ENCODE measurements around the gene GPR89A.
A peak's percentile ranks its signal among the peaks of the same experiment; 100 is the strongest.
"Not testable (repeated sequence)": the region's sequence is repeated elsewhere in the genome, so short reads cannot be mapped to it uniquely, and the experiment has no call there.

The GPR89A gene

DNA sequence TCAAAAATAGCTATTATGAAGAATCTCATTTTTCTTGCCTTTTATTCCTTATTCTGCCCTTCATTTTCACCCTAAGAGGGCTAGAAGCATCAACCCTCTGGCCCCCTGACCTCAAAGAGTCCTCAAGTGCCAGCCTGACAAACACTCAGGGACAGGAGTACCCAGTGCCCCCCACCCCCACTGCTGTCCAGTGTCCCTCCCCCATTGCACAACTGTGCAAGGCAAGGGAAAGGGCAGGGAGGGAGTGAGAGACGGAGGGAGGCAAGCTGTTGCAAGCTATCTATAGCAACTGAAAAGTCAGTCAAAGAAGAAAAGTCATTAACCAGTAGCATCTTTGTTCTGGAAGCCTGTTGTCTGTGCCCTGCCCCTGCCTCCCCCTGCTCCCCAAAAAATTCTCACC, 78.3 kb downstream of the GPR89A start:
- DNase-seq (ENCODE audit: low spot score), result not testable (repeated sequence)

DNA sequence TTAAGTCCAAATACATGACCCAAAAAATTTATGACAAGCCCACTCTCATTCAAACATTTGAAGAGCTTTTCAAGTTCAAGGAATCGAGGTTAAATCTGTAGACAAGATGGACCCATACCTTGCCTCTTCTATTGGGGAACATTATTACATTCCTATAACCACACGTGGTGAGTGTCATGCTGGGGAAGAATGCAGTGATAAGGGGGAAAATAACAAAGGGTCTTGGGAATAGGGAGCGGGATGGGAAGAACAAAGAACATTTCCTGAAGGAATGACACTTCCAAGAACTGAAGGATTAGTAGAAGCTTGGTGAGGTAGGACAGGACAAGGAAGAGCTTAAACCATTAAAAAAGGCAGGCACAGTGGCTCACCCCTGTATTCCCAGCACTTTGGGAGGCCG, 80.5 kb downstream of the GPR89A start:
- no peak for DNase-seq (ENCODE audit: low spot score)

- DNase-seq (ENCODE audit: low spot score), result no peak
Observed at GRCh38 chr1:145688924-145689323, 81.1 kb downstream of the GPR89A start.

DNA sequence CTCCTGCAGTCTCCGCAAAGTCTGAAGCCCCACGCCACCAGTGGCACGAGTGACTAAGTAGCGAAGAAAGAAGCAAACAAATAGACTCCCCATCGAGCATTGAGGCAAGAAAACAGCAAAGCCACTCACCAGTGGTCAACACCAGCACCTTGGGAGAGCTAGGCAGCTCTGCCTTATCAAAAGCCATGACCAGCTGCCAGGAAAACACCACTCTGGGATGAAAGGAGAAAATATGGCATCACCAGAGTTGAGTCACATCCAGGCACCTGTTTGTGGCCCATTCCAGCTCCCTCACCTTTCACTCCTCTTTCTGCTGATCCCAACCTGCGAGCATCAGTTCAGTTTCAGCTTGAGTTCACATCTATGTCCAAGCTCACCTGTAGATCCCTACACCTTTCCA, 82.1 kb downstream of the GPR89A start:
- DNase-seq (ENCODE audit: low spot score), result no peak

DNA sequence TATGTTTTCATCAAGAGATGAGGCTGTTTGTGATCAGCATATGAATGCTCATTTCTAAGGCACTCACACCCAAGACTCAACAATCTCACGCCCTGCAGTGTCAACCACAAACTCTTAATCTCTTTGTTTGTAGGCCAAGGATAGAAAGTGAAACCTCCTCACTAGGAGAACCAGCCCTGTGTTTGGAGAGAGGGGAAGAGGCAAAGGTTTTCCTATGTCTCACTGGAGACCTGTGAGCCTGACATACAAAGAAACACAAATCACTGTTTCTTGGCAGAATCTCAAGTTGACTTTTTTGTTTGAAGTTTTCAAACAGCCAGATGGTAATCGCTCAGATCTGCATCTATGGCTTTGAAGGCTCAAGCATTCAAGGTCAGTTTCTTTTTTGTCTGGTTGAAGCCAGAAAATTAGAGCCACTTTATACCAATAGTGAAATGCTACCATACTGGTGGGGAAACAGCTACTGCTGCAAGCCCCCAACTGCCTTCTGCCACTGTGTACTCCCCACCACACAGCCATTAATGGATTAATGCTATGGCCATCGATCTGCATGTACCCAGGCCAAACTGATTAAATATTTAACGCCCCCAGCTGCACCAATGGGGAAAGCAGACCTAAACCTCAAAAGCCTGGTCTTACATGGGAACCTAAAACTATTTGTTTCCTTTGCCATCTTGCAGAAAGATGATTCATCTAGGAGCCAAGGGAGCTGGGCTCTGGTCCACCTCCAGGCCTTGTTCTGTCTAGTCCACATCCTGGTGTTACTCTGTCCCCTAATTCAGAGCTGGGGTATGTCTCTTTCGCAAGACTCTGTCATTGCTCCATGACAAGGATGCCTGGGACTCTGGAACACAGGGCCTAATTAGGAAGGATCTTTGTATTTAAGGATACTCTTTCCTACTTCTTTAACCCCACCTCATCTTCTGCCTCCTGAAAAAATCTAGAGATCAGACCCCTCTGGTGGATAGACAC, 83.1 kb downstream of the GPR89A start:
- DNase-seq (ENCODE audit: low spot score), result peak; percentile 10

- DNase-seq (ENCODE audit: low spot score), result no peak
Observed at GRCh38 chr1:145692785-145693443, 85.1 kb downstream of the GPR89A start.

DNA sequence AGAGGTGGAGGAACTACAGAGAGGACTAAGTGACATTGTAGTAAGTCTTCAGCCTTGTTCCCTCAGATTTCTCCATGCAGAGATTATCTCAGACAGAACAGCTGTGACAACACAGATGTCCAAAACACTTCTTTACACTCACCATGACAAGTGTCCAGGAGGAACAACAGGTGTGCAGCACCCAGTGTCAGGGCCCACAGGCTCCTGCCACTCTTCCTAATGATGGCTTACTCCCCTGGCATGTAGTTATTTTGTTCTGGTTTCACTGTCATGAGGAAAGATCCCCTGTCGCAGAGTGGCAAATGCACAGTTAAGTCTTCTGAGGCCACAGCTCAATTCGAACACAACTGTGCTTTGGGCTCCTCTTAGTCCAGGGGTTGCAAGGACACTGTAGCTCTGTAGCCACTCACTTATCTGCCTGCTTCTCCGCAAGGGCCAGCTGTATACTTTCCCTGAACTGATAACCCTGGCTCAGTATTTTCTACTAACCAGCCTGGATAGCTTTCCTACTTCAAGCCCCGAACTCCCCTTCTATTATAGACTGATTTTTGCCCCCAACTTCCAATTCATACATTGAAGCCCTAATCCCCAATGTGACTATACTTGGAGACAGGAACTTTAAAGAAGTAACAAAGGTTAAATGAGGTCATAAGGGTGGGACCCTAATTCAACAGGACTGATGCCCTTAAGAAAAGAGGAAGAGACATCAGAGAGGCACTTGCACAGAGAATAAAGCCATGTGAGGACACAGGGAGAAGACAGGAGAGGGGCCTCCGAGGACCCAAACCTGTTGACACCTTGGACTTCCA, 88.2 kb downstream of the GPR89A start:
- no peak for DNase-seq (ENCODE audit: low spot score)

GRCh38 chr1:145696630-145696960, 88.8 kb downstream of the GPR89A start:
- no peak for DNase-seq (ENCODE audit: low spot score)

- no peak for DNase-seq (ENCODE audit: low spot score)
Observed at GRCh38 chr1:145701306-145701862, 93.6 kb downstream of the GPR89A start.

GRCh38 chr1:145702052-145702451, 94.3 kb downstream of the GPR89A start:
- no peak for DNase-seq (ENCODE audit: low spot score)

- no peak for DNase-seq (ENCODE audit: low spot score)
Observed at GRCh38 chr1:145702826-145703225, 95.0 kb downstream of the GPR89A start.

DNA sequence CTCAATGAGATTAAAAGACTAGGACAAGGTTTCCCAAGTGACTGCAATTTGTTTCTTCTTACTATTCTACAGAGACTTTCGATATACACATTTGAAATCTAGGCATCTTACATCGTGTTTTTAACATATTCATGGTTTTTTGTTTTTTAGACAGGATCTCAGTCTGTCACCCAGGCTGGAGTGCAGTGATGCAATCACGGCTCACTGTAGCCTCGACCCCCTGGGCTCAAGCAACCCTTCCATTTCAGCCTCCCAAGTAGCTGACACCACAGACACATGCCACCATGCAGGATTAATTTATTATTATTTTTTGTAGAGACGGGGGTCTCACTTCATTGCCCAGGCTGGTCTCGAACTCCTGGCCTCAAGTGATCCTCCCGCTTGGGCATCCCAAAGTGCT, 97.8 kb downstream of the GPR89A start:
- no peak for DNase-seq (ENCODE audit: low spot score)

- no peak for DNase-seq (ENCODE audit: low spot score)
Observed at GRCh38 chr1:145706086-145706664, 98.4 kb downstream of the GPR89A start.

DNA sequence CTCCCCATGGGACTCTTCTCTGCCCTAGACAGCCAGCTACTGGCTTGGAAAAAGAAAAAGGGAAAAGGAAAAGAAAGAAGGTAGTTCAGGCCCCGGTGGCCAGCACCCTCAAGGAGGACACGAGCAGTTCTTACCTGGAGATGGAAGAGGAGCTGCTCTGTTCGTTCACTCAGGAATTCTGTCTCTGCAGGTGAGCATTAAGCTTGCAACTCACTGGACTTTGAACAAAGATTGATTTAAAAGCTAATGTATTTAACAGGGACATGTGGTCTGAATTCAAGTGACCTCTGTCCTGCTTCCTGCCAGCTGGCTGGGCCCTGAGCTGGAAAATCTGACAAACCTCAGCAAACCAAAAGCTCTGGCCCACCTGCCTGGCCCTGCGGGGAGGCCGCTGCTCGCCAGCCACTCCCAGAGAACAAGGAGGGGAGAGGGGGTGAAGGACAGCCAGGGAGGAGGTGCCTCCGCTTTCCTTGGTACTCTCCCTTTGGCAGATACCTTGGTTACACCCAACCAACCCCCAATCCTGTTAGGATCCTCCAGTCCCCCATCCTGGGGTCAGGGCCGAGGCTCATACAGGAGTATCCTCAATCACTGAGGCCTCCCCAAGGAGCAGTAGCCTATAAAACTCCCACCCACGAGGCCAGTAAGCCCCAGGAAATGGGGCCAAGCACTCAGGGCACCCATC, 99.5 kb downstream of the GPR89A start, which contains the start of gene PDZK1:
PDZK1 (minus strand) TSS at position 186 of the 685 bp plus-strand sequence. CDS start 19,347 bp downstream, outside the sequence.
- no peak for DNase-seq (ENCODE audit: low spot score)

DNA sequence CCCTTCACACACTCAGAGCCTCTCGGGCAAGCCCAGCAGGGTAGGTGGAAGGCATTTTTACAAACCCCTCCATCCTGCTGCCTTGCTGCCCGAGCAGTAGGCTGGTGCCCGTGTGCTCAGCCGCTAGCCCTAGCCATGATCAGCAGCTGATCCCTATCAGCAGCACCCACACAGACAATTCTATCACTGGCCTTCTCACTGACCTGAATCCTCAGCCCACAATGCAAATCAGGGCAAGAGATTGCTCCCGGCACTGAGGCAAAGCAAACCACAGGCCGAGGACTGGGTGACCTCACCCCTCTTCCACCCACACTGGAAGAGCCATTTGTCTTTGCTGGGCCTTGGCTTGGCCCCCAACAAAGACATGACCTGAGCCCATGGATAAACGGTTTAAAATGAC, 100.3 kb downstream of the GPR89A start:
- DNase-seq (ENCODE audit: low spot score), result no peak

DNA sequence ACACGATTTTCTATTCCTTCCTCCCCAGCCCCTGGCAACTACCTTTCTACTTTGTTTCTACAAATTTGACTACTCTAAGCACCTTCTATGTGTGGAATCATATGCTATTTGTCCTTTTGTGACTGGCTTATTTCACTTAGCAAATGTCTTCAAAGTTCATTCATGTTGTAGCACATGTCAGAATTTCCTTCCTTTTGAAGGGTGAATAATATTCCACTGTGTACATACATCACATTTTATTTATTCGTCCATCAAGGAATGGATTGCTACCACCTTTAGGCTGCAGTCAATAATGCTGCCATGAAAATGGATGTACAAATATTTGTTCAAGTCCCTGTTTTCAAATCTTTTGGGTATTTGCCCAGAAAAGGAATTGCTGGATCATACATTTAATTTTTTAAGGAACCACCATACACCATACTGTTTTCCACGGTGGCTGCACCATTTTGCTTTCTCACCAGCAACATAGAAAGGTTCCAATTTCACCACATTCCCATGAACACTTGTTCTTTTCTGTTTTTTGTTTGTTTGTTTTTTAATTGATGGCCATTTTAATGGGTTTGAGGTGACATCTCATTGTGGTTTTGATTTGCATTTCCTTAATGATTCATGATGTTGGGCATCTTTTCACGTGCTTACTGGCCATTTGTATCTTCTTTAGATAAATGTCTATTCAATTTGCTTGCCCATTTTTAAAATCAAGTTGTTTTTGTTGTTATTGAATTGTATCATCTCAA, 102.7 kb downstream of the GPR89A start:
- no peak for DNase-seq (ENCODE audit: low spot score)

DNA sequence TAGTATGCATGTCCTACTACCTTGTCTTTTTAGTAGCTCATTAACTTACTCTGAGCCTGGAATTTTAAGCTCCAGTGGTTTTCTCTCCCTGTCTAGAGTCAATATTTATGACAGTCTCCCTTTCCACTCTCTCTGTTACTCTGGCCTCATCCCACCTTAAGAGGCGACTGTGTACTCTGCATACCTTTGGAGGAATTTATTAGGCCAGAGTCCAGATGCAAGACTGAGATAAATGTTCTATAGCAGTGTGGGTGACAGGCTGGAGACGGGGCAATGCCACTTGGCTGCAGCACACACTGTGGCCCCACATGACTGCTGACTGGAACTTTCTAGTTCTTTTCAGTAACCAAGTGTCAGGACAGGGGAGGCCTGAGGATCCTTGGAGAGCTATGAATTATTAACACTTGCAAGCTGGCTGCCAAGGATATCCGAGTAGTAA, 103.4 kb downstream of the GPR89A start:
- DNase-seq (ENCODE audit: low spot score), result no peak

DNA sequence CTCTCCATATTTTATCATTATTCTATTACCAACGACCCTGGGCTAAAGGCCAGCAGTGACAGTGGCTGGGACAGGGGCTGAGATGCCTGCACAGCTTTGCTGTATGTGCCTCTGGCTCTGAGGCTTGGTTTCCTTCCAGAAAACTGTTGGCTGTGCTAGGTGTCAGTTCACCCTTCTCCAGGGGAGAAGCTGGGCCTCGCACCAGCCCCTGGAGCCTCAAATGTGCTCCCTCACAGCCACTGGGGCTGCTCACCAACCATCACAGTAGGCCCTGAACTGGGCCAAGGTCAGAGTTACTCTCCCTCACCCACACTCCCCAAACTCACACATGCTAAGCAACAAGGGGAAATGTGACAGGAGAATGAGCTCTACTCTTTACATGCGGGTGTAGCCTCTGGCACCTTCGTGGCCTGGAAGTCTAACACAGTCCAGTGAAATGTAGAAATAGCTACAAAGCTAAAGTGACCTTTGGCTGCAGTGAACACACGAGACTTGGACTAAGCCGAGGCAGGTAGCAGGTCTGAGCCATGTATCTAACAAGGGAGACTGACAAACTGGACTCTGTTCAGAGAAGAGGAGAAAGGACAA, 106.8 kb downstream of the GPR89A start:
- DNase-seq (ENCODE audit: low spot score), result no peak

DNA sequence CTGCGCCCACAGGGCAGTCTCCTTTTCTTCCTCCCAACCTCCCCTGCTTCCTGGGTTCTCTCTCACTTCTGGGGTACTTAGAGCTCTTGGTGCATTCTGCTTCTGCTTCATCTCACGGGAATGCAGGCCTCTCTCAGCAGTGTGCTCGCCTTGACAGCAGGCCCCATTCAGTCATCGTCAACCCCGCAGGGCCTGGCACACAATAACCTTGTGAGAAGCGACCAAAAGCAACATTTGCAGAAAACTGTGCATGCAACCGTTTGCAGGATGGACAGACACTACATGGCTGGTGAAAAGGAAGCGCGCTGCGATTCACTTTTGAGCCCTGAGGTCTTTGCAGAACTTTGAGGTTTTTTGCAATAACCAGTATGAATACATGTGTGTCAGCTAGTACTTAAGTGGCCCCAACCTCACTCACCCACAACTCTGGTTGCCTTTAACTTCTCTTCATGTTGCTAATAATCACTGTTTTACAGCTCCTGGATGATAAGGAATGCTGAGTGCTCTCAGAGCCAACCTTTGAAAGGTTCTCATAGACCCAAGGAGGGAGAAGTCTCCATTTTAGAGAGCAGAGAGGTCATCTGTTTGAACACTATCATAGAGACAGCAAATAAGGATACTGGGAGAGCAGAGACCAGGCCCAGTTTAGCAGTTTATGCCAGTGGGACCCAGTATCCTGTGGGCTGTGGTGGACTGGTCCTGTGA, 109.0 kb downstream of the GPR89A start:
- DNase-seq (ENCODE audit: low spot score), result no peak

Measured in putamen (tissue), 1 donor.